ENCODE results near the gene IRAK2. TPM values are rescaled to one million over a fixed set of nuclear protein-coding genes. Genes with fewer than 3 reads are reported as not detected.
"Not testable (repeated sequence)": the region's sequence is repeated elsewhere in the genome, so short reads cannot be mapped to it uniquely, and the experiment has no call there.

IRAK2 gene
- total RNA-seq, 4 donors from 2014 or later: 0.29 to 8.7 (median 3.7) TPM

DNA sequence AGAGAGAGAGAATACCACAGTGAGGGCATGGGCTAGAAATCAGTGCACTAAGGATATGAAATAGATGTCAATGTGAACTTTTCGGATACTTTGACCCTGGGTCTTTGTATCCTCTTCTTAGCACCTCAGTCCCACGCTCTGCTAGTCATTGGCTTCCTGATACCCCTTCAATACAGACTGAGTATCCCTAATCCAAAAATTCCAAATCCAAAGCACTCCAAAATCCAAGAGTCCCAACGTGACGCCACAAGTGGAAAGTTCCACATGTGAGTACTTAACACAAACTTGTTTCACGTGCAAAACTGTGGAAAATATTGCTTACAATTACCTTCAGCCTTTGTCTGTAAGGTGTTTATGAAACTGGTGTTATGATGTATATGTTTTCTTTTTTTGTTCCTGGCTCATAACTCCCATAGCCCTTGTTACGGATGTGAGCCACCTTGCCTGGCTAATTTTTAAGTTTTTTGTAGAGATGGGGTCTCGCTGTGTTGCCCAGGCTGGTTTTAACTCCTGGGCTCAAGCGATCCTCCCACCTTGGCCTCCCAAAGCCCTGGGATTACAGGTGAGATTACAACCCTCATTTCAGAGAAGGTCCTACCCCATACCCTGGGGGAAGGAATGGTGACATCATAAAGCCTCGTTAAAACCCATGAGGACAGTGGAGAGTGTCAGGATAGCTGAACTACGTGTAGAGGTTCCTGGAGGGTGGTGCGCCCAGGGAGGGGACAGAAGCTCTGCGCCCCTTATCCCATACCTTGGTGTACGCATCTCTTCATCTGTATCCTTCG lies 10.2 kb upstream of the IRAK2 start:
- intact Hi-C loops (cut with DNase I; ENCODE audit: low total_unique reads): no loop called here
- no peaks in the 10 kb centered on the region for H3K36me3 ChIP-seq
- no peak overlapping the region for H3K4me3 ChIP-seq
- no peak for DNase-seq
- H3K27me3 ChIP-seq: no peaks in the 10 kb centered on the region
- TF ChIP-seq, protein P1, sequence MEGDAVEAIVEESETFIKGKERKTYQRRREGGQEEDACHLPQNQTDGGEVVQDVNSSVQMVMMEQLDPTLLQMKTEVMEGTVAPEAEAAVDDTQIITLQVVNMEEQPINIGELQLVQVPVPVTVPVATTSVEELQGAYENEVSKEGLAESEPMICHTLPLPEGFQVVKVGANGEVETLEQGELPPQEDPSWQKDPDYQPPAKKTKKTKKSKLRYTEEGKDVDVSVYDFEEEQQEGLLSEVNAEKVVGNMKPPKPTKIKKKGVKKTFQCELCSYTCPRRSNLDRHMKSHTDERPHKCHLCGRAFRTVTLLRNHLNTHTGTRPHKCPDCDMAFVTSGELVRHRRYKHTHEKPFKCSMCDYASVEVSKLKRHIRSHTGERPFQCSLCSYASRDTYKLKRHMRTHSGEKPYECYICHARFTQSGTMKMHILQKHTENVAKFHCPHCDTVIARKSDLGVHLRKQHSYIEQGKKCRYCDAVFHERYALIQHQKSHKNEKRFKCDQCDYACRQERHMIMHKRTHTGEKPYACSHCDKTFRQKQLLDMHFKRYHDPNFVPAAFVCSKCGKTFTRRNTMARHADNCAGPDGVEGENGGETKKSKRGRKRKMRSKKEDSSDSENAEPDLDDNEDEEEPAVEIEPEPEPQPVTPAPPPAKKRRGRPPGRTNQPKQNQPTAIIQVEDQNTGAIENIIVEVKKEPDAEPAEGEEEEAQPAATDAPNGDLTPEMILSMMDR (IDR thresholded peaks at IDR 0.05): no peak
- TF ChIP-seq POLR2A (IDR thresholded peaks at IDR 0.05): no peak
- H3K9me3 ChIP-seq: no peaks in the 10 kb centered on the region
- no peak overlapping the region for H3K27ac ChIP-seq
- H3K4me1 ChIP-seq: no peaks in the 10 kb centered on the region

DNA sequence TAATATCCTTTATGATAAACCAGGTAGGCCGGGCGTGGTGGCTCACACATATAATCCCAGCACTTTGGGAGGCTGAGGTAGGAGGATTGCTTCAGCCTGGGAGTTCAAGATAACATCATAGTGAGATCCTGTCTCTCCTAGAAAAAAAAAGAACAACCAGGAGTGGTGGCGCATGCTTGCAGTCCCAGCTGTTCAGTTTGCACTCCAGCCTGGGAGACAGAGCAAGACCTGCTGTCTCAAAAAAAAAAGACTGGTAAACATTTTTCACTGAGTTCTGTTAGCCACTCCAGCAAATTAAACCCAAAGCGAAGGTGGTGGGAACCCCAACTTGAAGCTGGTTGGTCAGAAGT lies 9.6 kb upstream of the IRAK2 start:
- H3K27ac ChIP-seq: no peak overlapping the region
- H3K4me3 ChIP-seq: no peak overlapping the region
- no peaks in the 10 kb centered on the region for H3K27me3 ChIP-seq
- intact Hi-C loops (cut with DNase I; ENCODE audit: low total_unique reads): no loop called here
- no peaks in the 10 kb centered on the region for H3K4me1 ChIP-seq
- TF ChIP-seq, protein P1 (IDR thresholded peaks at IDR 0.05): no peak
- no peak for TF ChIP-seq POLR2A (IDR thresholded peaks at IDR 0.05)
- DNase-seq: no peak
- H3K36me3 ChIP-seq: no peaks in the 10 kb centered on the region
- H3K9me3 ChIP-seq: no peaks in the 10 kb centered on the region

DNA sequence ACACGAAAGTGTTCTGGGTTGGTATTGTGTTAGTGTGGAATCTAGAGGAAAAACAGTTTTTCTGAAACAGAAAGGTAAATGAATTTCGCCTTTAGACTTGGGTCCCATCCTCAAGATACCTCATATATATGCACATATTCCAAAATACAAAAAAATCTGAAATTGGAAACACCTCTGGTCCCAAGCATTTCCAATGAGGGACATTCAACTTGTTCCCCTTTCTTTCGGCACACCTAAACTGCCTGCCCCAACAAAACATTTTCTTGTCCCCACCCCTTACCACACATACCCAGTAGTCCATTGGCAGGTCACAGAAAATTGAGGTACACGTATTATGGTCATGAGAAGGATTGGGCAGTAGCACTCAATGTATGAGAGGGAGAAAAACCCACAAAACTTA lies 9.1 kb upstream of the IRAK2 start:
- intact Hi-C loops (cut with DNase I; ENCODE audit: low total_unique reads): no loop called here
- no peak for TF ChIP-seq POLR2A (IDR thresholded peaks at IDR 0.05)
- TF ChIP-seq, protein P1 (IDR thresholded peaks at IDR 0.05): no peak
- H3K36me3 ChIP-seq: no peaks in the 10 kb centered on the region
- H3K4me3 ChIP-seq: no peak overlapping the region
- no peaks in the 10 kb centered on the region for H3K27me3 ChIP-seq
- no peak for DNase-seq
- H3K9me3 ChIP-seq: no peaks in the 10 kb centered on the region
- H3K4me1 ChIP-seq: no peaks in the 10 kb centered on the region
- H3K27ac ChIP-seq: no peak overlapping the region

DNA sequence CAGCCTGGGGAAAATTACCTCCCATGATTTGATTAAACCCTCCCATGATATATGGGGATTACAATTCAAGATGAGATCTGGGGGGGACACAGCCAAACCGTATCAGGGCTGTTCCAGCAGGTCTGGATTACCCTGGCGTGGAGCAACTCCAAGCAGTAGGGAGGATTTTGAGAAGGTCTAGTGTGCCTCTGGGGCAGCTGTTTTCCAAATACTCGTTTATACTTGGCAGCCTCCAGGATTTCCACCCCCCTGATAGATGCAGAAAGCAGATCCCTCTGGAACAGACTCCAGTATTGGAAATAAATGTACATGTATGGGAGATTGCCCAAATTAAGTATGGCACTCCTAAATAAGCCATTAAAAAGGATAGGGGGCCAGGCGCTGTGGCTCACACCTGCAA lies 7.7 kb upstream of the IRAK2 start:
- no peak overlapping the region for H3K27ac ChIP-seq
- H3K4me3 ChIP-seq: no peak overlapping the region
- no peak for TF ChIP-seq POLR2A (IDR thresholded peaks at IDR 0.05)
- TF ChIP-seq, protein P1 (IDR thresholded peaks at IDR 0.05): no peak
- H3K36me3 ChIP-seq: no peaks in the 10 kb centered on the region
- no peak for DNase-seq
- intact Hi-C loops (cut with DNase I; ENCODE audit: low total_unique reads): no loop called here
- no peaks in the 10 kb centered on the region for H3K9me3 ChIP-seq
- no peaks in the 10 kb centered on the region for H3K4me1 ChIP-seq
- no peaks in the 10 kb centered on the region for H3K27me3 ChIP-seq

DNA sequence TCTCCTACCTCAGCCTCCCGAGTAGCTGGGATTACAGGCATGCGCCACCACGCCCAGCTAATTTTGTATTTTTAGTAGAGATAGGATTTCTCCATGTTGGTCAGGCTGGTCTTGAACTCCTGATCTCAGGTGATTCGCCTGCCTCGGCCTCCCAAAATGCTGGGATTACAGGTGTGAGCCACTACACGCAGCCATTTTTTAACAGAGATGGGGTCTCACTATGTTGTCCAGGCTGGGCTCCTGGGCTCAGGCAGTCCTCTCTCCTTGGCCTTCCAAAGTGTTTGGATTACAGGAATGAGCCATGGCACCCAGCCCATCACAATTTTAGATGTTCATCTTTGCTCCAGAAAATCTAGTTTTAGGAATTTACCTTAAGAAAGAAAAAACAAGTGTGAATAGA lies 6.2 kb upstream of the IRAK2 start:
- DNase-seq; H3K9me3 ChIP-seq; H3K4me1 ChIP-seq; H3K27me3 ChIP-seq; H3K36me3 ChIP-seq; intact Hi-C loops (cut with DNase I; ENCODE audit: low total_unique reads); H3K4me3 ChIP-seq; H3K27ac ChIP-seq: not testable (repeated sequence)

Data from uterus (tissue), 4 donors.